SKM-1 (cell line): ENCODE measurements around the gene DGCR2.

Experiments used
- DNase-seq: peaks from one replicate; lab custom pipeline; 2025; ENCODE audit not compliant: unreplicated experiment; lab: John Stamatoyannopoulos, UW

The DGCR2 gene

GRCh38 chr22:19127329-19128008, 5.3 kb upstream of the DGCR2 start:
- no peak for DNase-seq

- no peak for DNase-seq
Observed at GRCh38 chr22:19126309-19127273, 4.4 kb upstream of the DGCR2 start.

GRCh38 chr22:19125474-19126308, 3.5 kb upstream of the DGCR2 start:
- no peak for DNase-seq

- no peak for DNase-seq
Observed at GRCh38 chr22:19125011-19125410, 2.8 kb upstream of the DGCR2 start.

- no peak for DNase-seq
Observed at GRCh38 chr22:19124377-19124776, 2.2 kb upstream of the DGCR2 start.

GRCh38 chr22:19123936-19124335, 1.7 kb upstream of the DGCR2 start:
- DNase-seq, result no peak

- DNase-seq, result no peak
Observed at GRCh38 chr22:19122752-19123492, 710 bp upstream of the DGCR2 start.

GRCh38 chr22:19121631-19122142, 525 bp downstream of the DGCR2 start:
- no peak for DNase-seq

- no peak for DNase-seq
Observed at GRCh38 chr22:19120829-19121630, 1.2 kb downstream of the DGCR2 start.

- DNase-seq, result no peak
Observed at GRCh38 chr22:19119949-19120348, 2.3 kb downstream of the DGCR2 start.

- no peak for DNase-seq
Observed at GRCh38 chr22:19118329-19118880, 3.8 kb downstream of the DGCR2 start.

- DNase-seq, result no peak
Observed at GRCh38 chr22:19117111-19117512, 5.1 kb downstream of the DGCR2 start.

- no peak for DNase-seq
Observed at GRCh38 chr22:19115628-19116027, 6.6 kb downstream of the DGCR2 start.

GRCh38 chr22:19114984-19115552, 7.1 kb downstream of the DGCR2 start:
- no peak for DNase-seq

- DNase-seq, result no peak
Observed at GRCh38 chr22:19113429-19113828, 8.8 kb downstream of the DGCR2 start.

- no peak for DNase-seq
Observed at GRCh38 chr22:19111584-19111983, 10.6 kb downstream of the DGCR2 start.

- no peak for DNase-seq
Observed at GRCh38 chr22:19111140-19111539, 11.1 kb downstream of the DGCR2 start.

GRCh38 chr22:19110646-19111045, 11.6 kb downstream of the DGCR2 start:
- DNase-seq, result no peak

- DNase-seq, result no peak
Observed at GRCh38 chr22:19110064-19110458, 12.2 kb downstream of the DGCR2 start.
